PC-3 (cell line): ENCODE results near the gene UQCRQ.

ENCODE experiments used
- CTCF ChIP-seq: fragments of 300-600 bp; sonication (generic); conservative IDR thresholded peaks from 2 replicates; pipeline ENCODE4 v1.5.1; 2017; ENCODE audit warnings: antibody characterized with exemption, low read depth, mild to moderate bottlenecking, low read length
- EZH2 ChIP-seq: fragments of 300-600 bp; sonication (generic); IDR thresholded peaks from one replicate; pipeline ENCODE4 v1.6.1; 2017; ENCODE audit warnings: antibody characterized with exemption, mild to moderate bottlenecking, low read length; ENCODE audit not compliant: unreplicated experiment
- EZH2phosphoT487 ChIP-seq: fragments of 300-600 bp; sonication (generic); IDR thresholded peaks from 2 replicates; pipeline ENCODE4 v1.6.1; 2018; ENCODE audit warnings: mild to moderate bottlenecking, antibody characterized with exemption, low read length, borderline replicate concordance

GRCh38 chr5:132860742-132861141 lies 5.7 kb upstream of the UQCRQ start:
- TF ChIP-seq CTCF: no peak
- TF ChIP-seq EZH2phosphoT487: no peak
- TF ChIP-seq EZH2: no peak
